Fibroblast of skin of right biceps (primary cell): ENCODE data around the gene ELP4.
"Not testable (repeated sequence)": the region's sequence is repeated elsewhere in the genome, so short reads cannot be mapped to it uniquely, and the experiment has no call there.

ENCODE experiments used
- DNase-seq: peaks from one replicate; pipeline ENCODE4 v3.0.0-alpha.2; 2013

ELP4 gene

GRCh38 chr11:31649129-31649966, 139.8 kb downstream of the ELP4 start:
- no peak for DNase-seq

- no peak for DNase-seq
Measured at GRCh38 chr11:31651208-31651607, 141.6 kb downstream of the ELP4 start.

GRCh38 chr11:31651822-31652221, 142.3 kb downstream of the ELP4 start:
- no peak for DNase-seq

- DNase-seq, result no peak
Measured at GRCh38 chr11:31652528-31652927, 143.0 kb downstream of the ELP4 start.

GRCh38 chr11:31655483-31655882, 145.9 kb downstream of the ELP4 start:
- peak; percentile 89 for DNase-seq

- DNase-seq, result peak; percentile 12
Measured at GRCh38 chr11:31656051-31656450, 146.5 kb downstream of the ELP4 start.

- no peak for DNase-seq
Measured at GRCh38 chr11:31657091-31657490, 147.5 kb downstream of the ELP4 start.

GRCh38 chr11:31664129-31664528, 154.6 kb downstream of the ELP4 start:
- no peak for DNase-seq

- no peak for DNase-seq
Measured at GRCh38 chr11:31664954-31665353, 155.4 kb downstream of the ELP4 start.

- DNase-seq, result no peak
Measured at GRCh38 chr11:31671681-31672080, 162.1 kb downstream of the ELP4 start.

- not testable (repeated sequence) for DNase-seq
Measured at GRCh38 chr11:31673108-31673507, 163.5 kb downstream of the ELP4 start.

GRCh38 chr11:31676280-31676982, 166.9 kb downstream of the ELP4 start:
- no peak for DNase-seq

GRCh38 chr11:31680770-31681169, 171.2 kb downstream of the ELP4 start:
- no peak for DNase-seq

GRCh38 chr11:31687256-31687655, 177.7 kb downstream of the ELP4 start:
- no peak for DNase-seq

- DNase-seq, result no peak
Measured at GRCh38 chr11:31687861-31688260, 178.3 kb downstream of the ELP4 start.

- DNase-seq, result no peak
Measured at GRCh38 chr11:31689559-31689958, 180.0 kb downstream of the ELP4 start.

GRCh38 chr11:31690041-31690440, 180.5 kb downstream of the ELP4 start:
- no peak for DNase-seq

GRCh38 chr11:31690516-31690915, 180.9 kb downstream of the ELP4 start:
- no peak for DNase-seq

- no peak for DNase-seq
Measured at GRCh38 chr11:31692466-31692865, 182.9 kb downstream of the ELP4 start.

- not testable (repeated sequence) for DNase-seq
Measured at GRCh38 chr11:31697049-31697448, 187.5 kb downstream of the ELP4 start.

- no peak for DNase-seq
Measured at GRCh38 chr11:31699066-31699465, 189.5 kb downstream of the ELP4 start.

- peak; percentile 20 for DNase-seq
Measured at GRCh38 chr11:31702966-31703365, 193.4 kb downstream of the ELP4 start.

GRCh38 chr11:31706357-31706756, 196.8 kb downstream of the ELP4 start:
- DNase-seq, result no peak

GRCh38 chr11:31711137-31711536, 201.6 kb downstream of the ELP4 start:
- DNase-seq, result no peak
